GM12801 (cell line): ENCODE results near the gene NADSYN1.

Experiments
- CTCF ChIP-seq: IDR thresholded peaks from one replicate; pipeline ENCODE4 v1.5.1; 2011; ENCODE audit warnings: control low read depth; ENCODE audit not compliant: insufficient read length; ENCODE audit errors: extremely low read depth

NADSYN1 gene

GRCh38 chr11:71472941-71473792 lies 20.2 kb downstream of the NADSYN1 start:
- no peak for TF ChIP-seq CTCF

DNA sequence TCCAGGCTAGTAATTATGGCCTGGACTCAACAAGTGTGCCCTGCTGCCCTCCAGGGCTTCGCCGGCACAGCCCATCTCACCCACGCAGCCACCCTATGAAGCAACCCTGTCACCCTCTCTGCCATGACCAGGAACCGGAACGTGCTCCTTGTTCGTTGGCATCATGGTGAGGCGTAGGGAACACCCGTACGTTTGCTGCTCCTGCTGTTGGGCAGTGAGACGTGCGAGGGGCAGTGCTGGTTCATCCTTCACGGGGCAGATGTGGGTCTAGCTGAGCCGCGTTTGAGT lies 20.7 kb downstream of the NADSYN1 start:
- TF ChIP-seq CTCF: no peak

GRCh38 chr11:71474141-71474770 lies 21.3 kb downstream of the NADSYN1 start:
- no peak for TF ChIP-seq CTCF

DNA sequence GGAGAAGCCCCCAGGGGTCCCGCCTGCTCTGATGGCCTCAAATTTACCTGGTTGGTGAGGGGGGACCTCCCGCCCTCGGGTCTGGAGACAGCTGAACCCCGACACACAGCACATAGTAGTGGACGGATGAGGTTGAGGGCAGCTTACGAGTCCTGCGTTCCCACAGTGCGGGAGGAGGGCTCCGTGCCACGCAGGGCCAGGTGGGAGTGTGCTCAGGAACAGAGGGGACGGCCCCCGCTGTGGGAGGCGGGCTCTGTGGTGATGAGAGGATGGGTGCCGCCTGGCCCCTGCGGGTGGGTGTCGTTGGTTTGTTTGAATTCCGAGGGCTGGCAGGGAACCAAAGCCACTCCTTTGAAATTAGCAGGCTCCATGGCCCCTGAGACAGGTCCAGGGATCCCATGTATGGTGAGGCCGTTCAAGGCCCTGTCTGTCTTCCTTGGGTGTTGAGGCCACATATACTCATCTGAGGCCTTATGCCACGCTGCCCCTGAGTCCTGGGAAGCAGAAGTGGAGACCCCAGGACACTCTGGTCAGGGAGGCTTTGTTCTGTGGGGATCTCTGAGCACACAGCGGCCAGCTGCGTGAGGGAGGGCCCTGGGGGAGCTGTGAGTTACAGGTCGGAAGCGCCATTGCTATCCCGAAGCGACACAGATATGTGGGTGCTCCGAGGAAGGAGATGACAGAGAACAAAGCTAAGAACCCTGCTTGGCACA lies 21.9 kb downstream of the NADSYN1 start:
- no peak for TF ChIP-seq CTCF

DNA sequence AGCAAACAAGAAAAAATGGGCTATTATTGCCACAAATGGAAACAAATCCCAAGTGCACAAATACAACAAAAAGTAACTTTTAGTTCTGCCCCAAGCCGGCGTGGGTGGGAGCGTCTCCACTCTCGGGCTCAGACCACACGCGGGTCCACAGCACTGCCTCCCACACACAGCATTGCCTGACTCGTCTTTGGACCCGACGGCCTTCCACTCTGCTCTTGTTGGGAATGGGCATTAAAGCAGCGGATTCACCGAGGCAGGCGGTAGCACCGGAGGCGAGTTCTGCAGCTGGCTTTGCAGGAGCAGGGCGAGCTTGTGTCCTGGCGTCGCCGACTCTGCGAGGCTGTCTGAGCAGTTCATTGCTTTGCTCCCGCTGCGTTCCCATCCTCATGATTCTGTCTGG lies 23.0 kb downstream of the NADSYN1 start:
- TF ChIP-seq CTCF: no peak

DNA sequence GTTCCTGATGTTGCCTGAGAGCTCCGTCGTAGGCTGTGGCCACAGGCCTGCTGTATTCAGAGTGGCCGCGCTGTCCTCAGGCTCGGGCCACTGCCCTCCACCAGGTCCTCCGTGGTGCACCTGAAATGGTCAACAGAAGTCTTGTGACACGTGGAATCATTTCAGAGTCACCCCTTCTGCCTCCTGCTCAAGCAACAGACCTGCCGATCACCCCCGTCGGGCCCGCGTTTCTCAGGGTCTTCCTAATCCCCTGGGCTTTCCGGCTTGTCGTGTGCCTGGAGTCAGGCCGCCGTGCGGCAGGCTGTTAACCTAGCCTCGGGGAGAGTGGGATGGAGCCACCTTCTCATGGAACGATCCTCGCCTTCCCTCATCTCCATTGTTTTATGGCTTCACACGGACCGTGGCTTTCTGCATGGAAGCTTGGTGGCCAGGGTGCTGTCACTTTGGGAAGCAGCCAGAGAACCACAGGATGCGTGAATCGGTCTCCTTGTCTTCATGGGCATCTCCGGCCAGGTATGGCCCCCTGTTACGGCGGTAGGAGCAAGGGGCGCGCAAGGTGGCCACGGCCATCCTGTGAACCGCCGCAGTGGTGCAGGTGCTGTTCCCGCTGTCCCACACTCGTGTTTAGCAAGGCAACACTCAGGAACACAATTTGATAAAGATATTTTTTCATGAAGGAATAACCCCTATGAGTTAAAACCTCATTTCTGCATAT lies 24.1 kb downstream of the NADSYN1 start:
- no peak for TF ChIP-seq CTCF

DNA sequence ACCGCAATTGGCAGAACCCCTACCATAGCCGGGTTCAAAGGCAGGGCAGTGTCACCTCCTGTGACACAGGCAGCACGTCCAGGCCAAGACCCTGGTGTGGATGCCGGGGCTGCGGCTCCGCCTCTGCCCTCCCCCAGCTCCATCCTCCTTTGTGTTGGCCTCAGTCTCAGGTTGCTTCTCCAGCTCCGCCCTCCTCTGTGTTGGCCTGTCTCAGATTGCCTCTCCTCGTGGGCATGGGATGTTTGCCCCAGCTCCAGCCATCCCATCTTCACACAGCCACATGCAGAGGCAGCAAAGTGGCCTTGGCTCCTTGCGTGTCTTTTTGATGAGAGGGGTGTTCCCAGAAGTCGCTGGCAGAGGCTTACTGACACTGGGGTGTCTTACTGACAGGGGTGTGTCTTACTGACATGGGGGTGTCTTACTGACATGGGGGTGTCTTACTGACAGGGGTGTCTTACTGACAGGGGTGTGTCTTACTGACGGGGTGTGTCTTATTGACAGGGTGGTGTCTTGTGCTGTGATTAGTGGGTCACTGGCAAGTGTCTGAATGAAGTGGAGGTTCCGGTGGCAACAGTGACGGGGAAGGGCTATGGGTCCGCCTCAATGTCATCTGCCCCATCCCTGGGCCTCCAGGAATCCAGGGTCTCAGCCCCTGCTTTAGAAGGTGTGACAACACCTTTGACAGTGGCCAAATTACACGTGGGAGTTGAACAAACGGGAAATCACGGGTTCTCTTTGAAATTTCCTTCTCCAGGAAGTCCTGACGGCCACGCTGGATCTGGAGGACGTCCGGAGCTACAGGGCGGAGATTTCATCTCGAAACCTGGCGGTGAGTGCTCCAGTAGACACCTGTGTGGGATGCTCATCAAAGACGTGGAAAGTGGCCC lies 24.9 kb downstream of the NADSYN1 start:
- no peak for TF ChIP-seq CTCF
